ENCODE results near the gene ADISSP. TPM values are rescaled to one million over a fixed set of nuclear protein-coding genes. Genes with fewer than 3 reads are reported as not detected.

ADISSP gene
- total and polyA plus RNA-seq, 9 of the 15 experiments (the other 6 are each of a cell fraction or from before 2014, with no cell fraction given): 1.4 to 70.6 (median 23.4) TPM

- no peak overlapping the region for H3K27ac ChIP-seq (ENCODE audit: extremely low read depth, low read depth, low read length)
- TF ChIP-seq PHB (CRISPR knock-in tag; IDR thresholded peaks at IDR 0.05): no peak
- TF ChIP-seq CTCFL (IDR thresholded peaks at IDR 0.05; ENCODE audit: borderline replicate concordance, insufficient read depth, low read depth, low read length, poor library complexity, severe bottlenecking): no peak
- TF ChIP-seq SLC30A9 (CRISPR knock-in tag; IDR thresholded peaks at IDR 0.05): no peak
- TF ChIP-seq ZNF12 (CRISPR knock-in tag; IDR thresholded peaks at IDR 0.05): no peak
- TF ChIP-seq TRIM28 (IDR thresholded peaks at IDR 0.05): no peak
- H3K9ac ChIP-seq (ENCODE audit: insufficient read depth in 1 of 2, low read depth in 2 of 2, low read length in 2 of 2): no peak overlapping the region
- H3K4me2 ChIP-seq (ENCODE audit: insufficient read depth, low read length): no peak overlapping the region
- no peak for FAIRE-seq
- no peaks in the 10 kb centered on the region for H4K20me1 ChIP-seq (replicated peaks; ENCODE audit: control insufficient read depth, insufficient read depth, low read length)
- H2AFZ ChIP-seq (ENCODE audit: low read depth, low read length): no peak overlapping the region
- no peak overlapping the region for H3K4me3 ChIP-seq
- H3K79me2 ChIP-seq (ENCODE audit: control insufficient read depth, insufficient read depth, low read length): peaks cover 12% of the 10 kb centered on the region; the same call in 2 of the 3 replicates
- no TSS peak for BruUV-seq (replicated peaks)
- H3K4me1 ChIP-seq (replicated peaks in 1 of 2; ENCODE audit: control insufficient read depth in 2 of 2, insufficient read depth in 2 of 2, low read length in 2 of 2): peaks cover 19 to 42% of the 10 kb centered on the region in 2 experiments; a peak in 4 of 5 replicates
- H3K36me3 ChIP-seq (ENCODE audit: control insufficient read depth, insufficient read depth, low read length): peaks cover 67% of the 10 kb centered on the region; the same call in 2 of the 3 replicates
- no peak for DNase-seq (ENCODE audit: extremely low read depth in 1 of 4, low spot score in 3 of 4)
- no peaks in the 10 kb centered on the region for H3K9me1 ChIP-seq (ENCODE audit: control insufficient read depth, insufficient read depth, low read length)
- in situ Hi-C loops (cut with MboI) (no loop called here), intact Hi-C loops (cut with micrococcal nuclease) (no loop called here)
- no peak for ATAC-seq
- no peaks in the 10 kb centered on the region for H3K27me3 ChIP-seq (ENCODE audit: control insufficient read depth in 2 of 2, insufficient read depth in 2 of 2, low read length in 2 of 2)
- CTCF ChIA-PET (ENCODE audit: low intra/inter-chr PET ratio): no interaction called here
- 96% methylated on average over 2 of the region's 8 CpGs for WGBS (ENCODE audit: insufficient coverage, low coverage, missing lambda C conversion rate)
- POLR2A ChIA-PET: interaction anchor here (0.7 to 1.6 kb wide), 3 partner anchors 11 to 60 kb away, joined by 3 to 6 read pairs (median 4); partner anchors contain the start of gene AP5S1
- no peaks in the 10 kb centered on the region for H3K9me3 ChIP-seq (replicated peaks; ENCODE audit: control insufficient read depth, insufficient read depth, low read depth, low read length)
These were observed 33.3 kb upstream of the ADISSP start for GRCh38 chr20:3800878-3801260.

All from K562 (cell line).